Smooth muscle cell (in vitro differentiated cells): ENCODE results near the gene SH3RF3. TPM values are rescaled to one million over a fixed set of nuclear protein-coding genes. Genes with fewer than 3 reads are reported as not detected.

Experiments used
- DNase-seq: peaks from one replicate; lab custom pipeline; 2025; ENCODE audit not compliant: unreplicated experiment; lab: John Stamatoyannopoulos, UW
- H2AFZ ChIP-seq: fragments of 200-600 bp; sonication (generic); 2 replicates; pipeline ENCODE4 v1.6.0; 2016; ENCODE audit warnings: antibody characterized with exemption, low read depth, mild to moderate bottlenecking
- H3F3A ChIP-seq: fragments of 200-600 bp; sonication (generic); 2 replicates; pipeline ENCODE4 v1.6.0; 2017; ENCODE audit warnings: antibody characterized with exemption, low read depth
- H3K27ac ChIP-seq: fragments of 200-600 bp; sonication (generic); 2 replicates; pipeline ENCODE4 v1.5.1; 2016; ENCODE audit warnings: low read depth, mild to moderate bottlenecking
- H3K27me3 ChIP-seq: fragments of 200-600 bp; sonication (generic); 2 replicates; pipeline ENCODE4 v1.6.1; 2016; ENCODE audit warnings: low read depth, mild to moderate bottlenecking
- H3K36me3 ChIP-seq: fragments of 200-600 bp; sonication (generic); 2 replicates; pipeline ENCODE4 v1.5.1; 2016; ENCODE audit warnings: low read depth
- H3K4me1 ChIP-seq: fragments of 200-600 bp; sonication (generic); 2 replicates; pipeline ENCODE4 v1.5.1; 2016; ENCODE audit warnings: low read depth
- H3K4me2 ChIP-seq: fragments of 200-600 bp; sonication (generic); 2 replicates; pipeline ENCODE4 v1.6.0; 2016; ENCODE audit warnings: mild to moderate bottlenecking
- H3K4me3 ChIP-seq: fragments of 200-600 bp; sonication (generic); 2 replicates; pipeline ENCODE4 v1.5.1; 2016; ENCODE audit warnings: mild to moderate bottlenecking
- H3K79me2 ChIP-seq: fragments of 200-600 bp; sonication (generic); 2 replicates; pipeline ENCODE4 v1.6.0; 2016; ENCODE audit warnings: low read depth, mild to moderate bottlenecking
- H3K9ac ChIP-seq: fragments of 200-600 bp; sonication (generic); 2 replicates; pipeline ENCODE4 v1.6.0; 2016; ENCODE audit warnings: low read depth
- H3K9me3 ChIP-seq: fragments of 200-600 bp; sonication (generic); replicated peaks from 2 replicates; pipeline ENCODE4 v1.5.1; 2016; ENCODE audit warnings: low read depth
- H4K20me1 ChIP-seq: fragments of 200-600 bp; sonication (generic); 2 replicates; pipeline ENCODE4 v1.6.0; 2016; ENCODE audit warnings: low read depth
- CTCF ChIP-seq: fragments of 200-600 bp; sonication (generic); IDR thresholded peaks from 2 replicates; pipeline ENCODE4 v1.5.1; 2017; ENCODE audit warnings: borderline replicate concordance, mild to moderate bottlenecking, antibody characterized with exemption; ENCODE audit not compliant: insufficient read depth, poor library complexity, severe bottlenecking
- WGBS: methylation state at CpG from one replicate; pipeline ENCODE4 v1.1.7; 2016; ENCODE audit warnings: low lambda C conversion rate; 5-methylcytosine and 5-hydroxymethylcytosine counted together
- polyA plus RNA-seq: library from polyadenylated mRNA; unstranded; fragments of >200 nt; fragmentation: Nextera tagmentation; extraction: Ambion mirVana; gene quantifications from 2 replicates; pipeline ENCODE4 v1.2.1, GENCODE V29; 2016
- total RNA-seq: library from RNA; depleted of rRNA; stranded (reverse); fragments of >200 nt; gene quantifications from 2 replicates; pipeline ENCODE4 v1.2.3, GENCODE V29; 2014

The SH3RF3 gene
- total and polyA plus RNA-seq, 2 experiments from 2014 or later, result 6.6 to 11.8 TPM

DNA sequence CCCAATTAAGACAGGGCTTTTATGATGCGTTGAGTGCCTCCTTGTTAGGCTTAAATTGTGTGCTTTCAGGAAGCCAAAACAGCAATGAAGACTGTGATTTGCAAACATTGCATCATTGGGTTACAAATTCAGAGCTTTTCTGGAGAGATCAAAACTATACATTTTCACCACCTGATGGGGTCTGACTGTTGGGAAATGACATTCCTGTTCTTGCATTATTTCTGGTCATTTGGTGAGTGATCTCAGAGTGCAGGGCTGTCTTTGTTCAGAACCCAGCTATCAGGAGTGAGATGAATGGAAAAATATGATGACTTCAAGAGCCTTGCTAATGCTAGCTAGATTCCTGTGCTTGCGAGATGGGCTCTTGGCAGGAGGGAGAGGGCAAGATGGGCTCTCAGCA is 39.1 kb downstream of the SH3RF3 start:
- 59% methylated on average over 2 of the region's 2 CpGs for WGBS
- H3K9ac ChIP-seq, result no peak overlapping the region
- peak overlapping the region; percentile 31 for H3K27ac ChIP-seq
- no peak for TF ChIP-seq CTCF
- H3K4me1 ChIP-seq, result peaks cover 15% of the 10 kb centered on the region
- no peak overlapping the region for H3K4me3 ChIP-seq
- H3K9me3 ChIP-seq, result no peaks in the 10 kb centered on the region
- no peak for DNase-seq
- no peaks in the 10 kb centered on the region for H3K36me3 ChIP-seq
- peaks cover 17% of the 10 kb centered on the region for H3F3A ChIP-seq
- no peaks in the 10 kb centered on the region for H4K20me1 ChIP-seq
- H3K4me2 ChIP-seq, result no peak overlapping the region
- H2AFZ ChIP-seq, result no peak overlapping the region
- no peaks in the 10 kb centered on the region for H3K27me3 ChIP-seq
- peaks cover 42% of the 10 kb centered on the region for H3K79me2 ChIP-seq

DNA sequence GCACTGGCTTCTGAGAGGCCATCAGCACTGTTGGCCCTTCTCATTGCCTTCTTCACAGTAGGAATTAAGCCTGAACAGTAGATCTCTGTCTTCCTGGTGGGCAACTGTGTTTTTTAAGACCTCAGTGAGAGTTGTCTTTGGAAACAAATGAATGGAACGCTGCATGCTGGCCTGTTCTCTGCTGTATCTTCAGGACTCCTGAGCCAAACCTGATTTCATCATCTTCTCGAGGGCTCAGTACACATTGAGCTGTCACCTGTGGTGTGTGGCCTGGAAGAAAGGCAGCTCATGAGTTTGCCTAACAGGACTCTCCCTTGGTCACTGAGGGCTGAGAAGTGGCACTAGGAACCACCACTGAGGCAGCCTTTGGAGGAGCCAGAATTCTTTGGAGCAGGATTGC is 39.7 kb downstream of the SH3RF3 start:
- 90% methylated on average over 2 of the region's 2 CpGs for WGBS

DNA sequence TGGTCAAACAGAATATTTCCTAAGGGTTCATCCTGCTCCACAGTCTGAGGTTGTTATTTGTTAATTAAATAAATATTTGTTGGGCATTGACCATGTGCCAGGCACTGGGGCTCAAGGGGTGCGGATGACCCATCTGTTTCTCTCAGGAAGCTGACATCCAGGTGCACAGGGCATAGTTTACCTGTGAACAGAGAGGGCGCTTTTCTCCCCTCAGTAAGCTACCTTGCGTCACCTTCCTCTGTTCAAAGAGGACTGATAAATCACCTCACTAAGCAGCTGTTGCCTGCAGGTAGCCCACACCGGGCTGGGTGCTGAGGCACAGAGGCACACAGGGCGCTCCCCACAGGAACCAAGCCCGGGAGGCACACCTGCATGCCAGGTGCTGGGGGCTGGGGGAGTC is 41.6 kb downstream of the SH3RF3 start:
- H2AFZ ChIP-seq, result no peak overlapping the region
- H4K20me1 ChIP-seq, result no peaks in the 10 kb centered on the region
- H3K27ac ChIP-seq, result peak overlapping the region; percentile 98
- H3K4me3 ChIP-seq, result no peak overlapping the region
- H3K27me3 ChIP-seq, result no peaks in the 10 kb centered on the region
- no peaks in the 10 kb centered on the region for H3K9me3 ChIP-seq
- WGBS, result 85% methylated on average over 6 of the region's 6 CpGs
- no peak for TF ChIP-seq CTCF
- peaks cover 53% of the 10 kb centered on the region for H3K79me2 ChIP-seq
- H3K36me3 ChIP-seq, result no peaks in the 10 kb centered on the region
- H3K4me2 ChIP-seq, result peak overlapping the region; percentile 78
- H3K4me1 ChIP-seq, result peaks cover 22% of the 10 kb centered on the region
- peak overlapping the region; percentile 81 for H3K9ac ChIP-seq
- H3F3A ChIP-seq, result peaks cover 29% of the 10 kb centered on the region
- no peak for DNase-seq

More for the DNA sequence above, 39.7 kb downstream of the SH3RF3 start:
- Histone ChIP-seq H3K9me3 (no peaks in the 10 kb centered on the region), H3K4me3 (no peak overlapping the region), H3K36me3 (no peaks in the 10 kb centered on the region), H3K79me2 (peaks cover 41% of the 10 kb centered on the region), H3F3A (peaks cover 17% of the 10 kb centered on the region), H3K27ac (peak overlapping the region; percentile 31), H2AFZ (no peak overlapping the region), H3K27me3 (no peaks in the 10 kb centered on the region), H3K4me2 (no peak overlapping the region), H3K4me1 (peaks cover 18% of the 10 kb centered on the region), H4K20me1 (no peaks in the 10 kb centered on the region), H3K9ac (no peak overlapping the region)
- no peak for DNase-seq
- TF ChIP-seq CTCF, result no peak
